Activated T-cell treated with anti-CD3 and anti-CD28 coated beads, Interleukin-2, amount 50 U/mL, for 24 hours (primary cell): Measurements from ENCODE around the gene CKS1B.

Experiments used
- DNase-seq: peaks from one replicate; pipeline ENCODE4 v3.0.0-alpha.2; 2020
- H3K27ac Mint-ChIP-seq: 2 replicates; pipeline ENCODE4 v1.8.0; 2020; ENCODE audit warnings: mild to moderate bottlenecking, mixed read lengths
- H3K27me3 Mint-ChIP-seq: 2 replicates; pipeline ENCODE4 v1.8.0; 2020; ENCODE audit warnings: mixed read lengths
- H3K36me3 Mint-ChIP-seq: 2 replicates; pipeline ENCODE4 v1.8.0; 2020; ENCODE audit warnings: low read depth, mixed read lengths
- H3K4me1 Mint-ChIP-seq: 2 replicates; pipeline ENCODE4 v1.8.0; 2020; ENCODE audit warnings: low read depth, mixed read lengths
- H3K4me3 Mint-ChIP-seq: 2 replicates; pipeline ENCODE4 v1.8.0; 2020; ENCODE audit warnings: mild to moderate bottlenecking, moderate library complexity, mixed read lengths
- H3K9me3 Mint-ChIP-seq: 2 replicates; pipeline ENCODE4 v1.8.0; 2020; ENCODE audit warnings: mixed read lengths

The CKS1B gene

GRCh38 chr1:154974102-154974807, at the start of gene CKS1B:
TSS of gene CKS1B (plus strand) at chr1:154974681. CDS start at chr1:154974746, 65 bp downstream.
- Mint-ChIP-seq H3K27me3 (no peaks in the 10 kb centered on the region), H3K4me1 (peaks cover 35% of the 10 kb centered on the region), H3K4me3 (no peak within 1 kb of the TSS), H3K36me3 (peaks cover 24% of the 10 kb centered on the region), H3K9me3 (no peaks in the 10 kb centered on the region), H3K27ac (no peak within 1 kb of the TSS)
- no peak for DNase-seq

GRCh38 chr1:154925335-154926170, 48.9 kb upstream of the CKS1B start:
- Mint-ChIP-seq H3K36me3 (peaks cover 78% of the 10 kb centered on the region), H3K27ac (peak overlapping the region; percentile 59), H3K4me1 (peaks cover 4% of the 10 kb centered on the region), H3K4me3 (no peak overlapping the region), H3K27me3 (no peaks in the 10 kb centered on the region), H3K9me3 (no peaks in the 10 kb centered on the region)
- no peak for DNase-seq

- no peak for DNase-seq
- peaks cover 4% of the 10 kb centered on the region for H3K4me1 Mint-ChIP-seq
- H3K9me3 Mint-ChIP-seq, result no peaks in the 10 kb centered on the region
- H3K4me3 Mint-ChIP-seq, result no peak overlapping the region
- H3K36me3 Mint-ChIP-seq, result peaks cover 80% of the 10 kb centered on the region
- no peaks in the 10 kb centered on the region for H3K27me3 Mint-ChIP-seq
- peak overlapping the region; percentile 59 for H3K27ac Mint-ChIP-seq
These were observed 48.3 kb upstream of the CKS1B start for GRCh38 chr1:154926201-154926600.

- no peak overlapping the region for H3K4me3 Mint-ChIP-seq
- H3K27ac Mint-ChIP-seq, result no peak overlapping the region
- DNase-seq, result no peak
- peaks cover 20% of the 10 kb centered on the region for H3K4me1 Mint-ChIP-seq
- peaks cover 53% of the 10 kb centered on the region for H3K36me3 Mint-ChIP-seq
- H3K9me3 Mint-ChIP-seq, result no peaks in the 10 kb centered on the region
- H3K27me3 Mint-ChIP-seq, result no peaks in the 10 kb centered on the region
These were observed 42.5 kb upstream of the CKS1B start for GRCh38 chr1:154931940-154932487.

GRCh38 chr1:154934358-154934948, 40.0 kb upstream of the CKS1B start:
- peaks cover 35% of the 10 kb centered on the region for H3K36me3 Mint-ChIP-seq
- peaks cover 40% of the 10 kb centered on the region for H3K4me1 Mint-ChIP-seq
- no peaks in the 10 kb centered on the region for H3K9me3 Mint-ChIP-seq
- no peak for DNase-seq
- H3K4me3 Mint-ChIP-seq, result no peak overlapping the region
- H3K27me3 Mint-ChIP-seq, result no peaks in the 10 kb centered on the region
- no peak overlapping the region for H3K27ac Mint-ChIP-seq

- Mint-ChIP-seq H3K9me3 (no peaks in the 10 kb centered on the region), H3K27me3 (no peaks in the 10 kb centered on the region), H3K4me1 (peaks cover 50% of the 10 kb centered on the region), H3K36me3 (peaks cover 25% of the 10 kb centered on the region), H3K4me3 (peak overlapping the region; percentile 92), H3K27ac (peak overlapping the region; percentile 98)
- no peak for DNase-seq
These were observed 38.5 kb upstream of the CKS1B start for GRCh38 chr1:154935749-154936554.

- peak; percentile 95 for DNase-seq
- Mint-ChIP-seq H3K36me3 (peaks cover 19% of the 10 kb centered on the region), H3K27ac (peak within 1 kb of the TSS; percentile 98), H3K4me3 (peak within 1 kb of the TSS; percentile 92), H3K4me1 (peaks cover 57% of the 10 kb centered on the region), H3K27me3 (no peaks in the 10 kb centered on the region), H3K9me3 (no peaks in the 10 kb centered on the region)
These were observed 37.9 kb upstream of the CKS1B start, which contains the start of gene PMVK for GRCh38 chr1:154936555-154937084. TSS of gene PMVK (minus strand) at chr1:154936719. CDS start at chr1:154936685, 34 bp downstream.

- H3K36me3 Mint-ChIP-seq, result peaks cover 14% of the 10 kb centered on the region
- H3K27me3 Mint-ChIP-seq, result no peaks in the 10 kb centered on the region
- DNase-seq, result peak; percentile 92
- H3K9me3 Mint-ChIP-seq, result no peaks in the 10 kb centered on the region
- peaks cover 64% of the 10 kb centered on the region for H3K4me1 Mint-ChIP-seq
- peak overlapping the region; percentile 98 for H3K27ac Mint-ChIP-seq
- peak overlapping the region; percentile 92 for H3K4me3 Mint-ChIP-seq
These were observed 37.1 kb upstream of the CKS1B start for GRCh38 chr1:154937085-154937987.

- DNase-seq, result no peak
- no peaks in the 10 kb centered on the region for H3K27me3 Mint-ChIP-seq
- peak overlapping the region; percentile 92 for H3K4me3 Mint-ChIP-seq
- no peaks in the 10 kb centered on the region for H3K9me3 Mint-ChIP-seq
- peaks cover 11% of the 10 kb centered on the region for H3K36me3 Mint-ChIP-seq
- H3K4me1 Mint-ChIP-seq, result peaks cover 71% of the 10 kb centered on the region
- peak overlapping the region; percentile 98 for H3K27ac Mint-ChIP-seq
These were observed 36.5 kb upstream of the CKS1B start for GRCh38 chr1:154937988-154938386.

- DNase-seq, result no peak
- Mint-ChIP-seq H3K27ac (peak overlapping the region; percentile 98), H3K4me3 (peak overlapping the region; percentile 3), H3K27me3 (no peaks in the 10 kb centered on the region), H3K9me3 (no peaks in the 10 kb centered on the region), H3K4me1 (peaks cover 77% of the 10 kb centered on the region), H3K36me3 (peaks cover 11% of the 10 kb centered on the region)
These were observed 35.7 kb upstream of the CKS1B start for GRCh38 chr1:154938604-154939399.

GRCh38 chr1:154940213-154940560, 34.3 kb upstream of the CKS1B start:
- Mint-ChIP-seq H3K9me3 (no peaks in the 10 kb centered on the region), H3K27ac (peak overlapping the region; percentile 91), H3K36me3 (peaks cover 11% of the 10 kb centered on the region), H3K4me3 (no peak overlapping the region), H3K4me1 (peaks cover 74% of the 10 kb centered on the region), H3K27me3 (no peaks in the 10 kb centered on the region)
- no peak for DNase-seq

- Mint-ChIP-seq H3K4me1 (peaks cover 68% of the 10 kb centered on the region), H3K9me3 (no peaks in the 10 kb centered on the region), H3K27me3 (no peaks in the 10 kb centered on the region), H3K36me3 (peaks cover 14% of the 10 kb centered on the region), H3K27ac (peak overlapping the region; percentile 91), H3K4me3 (no peak overlapping the region)
- DNase-seq, result no peak
These were observed 33.8 kb upstream of the CKS1B start for GRCh38 chr1:154940651-154941194.
